HepG2 (cell line): ENCODE data around the gene CBX2.

ENCODE experiments used
- CEBPB ChIP-seq: IDR thresholded peaks from 2 replicates; pipeline ENCODE4 v1.6.1; 2011; ENCODE audit warnings: low read depth, low read length, improper control_type of control experiment, borderline replicate concordance
- CTCF ChIP-seq: sonication (generic); formaldehyde crosslinking; IDR thresholded peaks from 2 replicates; pipeline ENCODE4 v1.5.0; 2020; ENCODE audit warnings: mild to moderate bottlenecking, missing genetic modification reagents, moderate library complexity
- POLR2A ChIP-seq, 2 experiments: IDR thresholded peaks; 2 replicates each; pipeline ENCODE4 v1.6.1; 2011; ENCODE audit warnings: low read depth in 2 of 2, low read length in 2 of 2, mild to moderate bottlenecking in 1 of 2, moderate library complexity in 1 of 2; ENCODE audit not compliant: insufficient read depth in 1 of 2

- no peak for TF ChIP-seq POLR2A (IDR thresholded peaks at IDR 0.05; ENCODE audit: insufficient read depth in 1 of 2, low read depth in 2 of 2, low read length in 2 of 2)
- TF ChIP-seq CTCF: no peak
- TF ChIP-seq CEBPB: no peak
Observed at GRCh38 chr17:79809530-79810129, 31.7 kb downstream of the CBX2 start.
